ENCODE data around the gene FBXL7.

DNA sequence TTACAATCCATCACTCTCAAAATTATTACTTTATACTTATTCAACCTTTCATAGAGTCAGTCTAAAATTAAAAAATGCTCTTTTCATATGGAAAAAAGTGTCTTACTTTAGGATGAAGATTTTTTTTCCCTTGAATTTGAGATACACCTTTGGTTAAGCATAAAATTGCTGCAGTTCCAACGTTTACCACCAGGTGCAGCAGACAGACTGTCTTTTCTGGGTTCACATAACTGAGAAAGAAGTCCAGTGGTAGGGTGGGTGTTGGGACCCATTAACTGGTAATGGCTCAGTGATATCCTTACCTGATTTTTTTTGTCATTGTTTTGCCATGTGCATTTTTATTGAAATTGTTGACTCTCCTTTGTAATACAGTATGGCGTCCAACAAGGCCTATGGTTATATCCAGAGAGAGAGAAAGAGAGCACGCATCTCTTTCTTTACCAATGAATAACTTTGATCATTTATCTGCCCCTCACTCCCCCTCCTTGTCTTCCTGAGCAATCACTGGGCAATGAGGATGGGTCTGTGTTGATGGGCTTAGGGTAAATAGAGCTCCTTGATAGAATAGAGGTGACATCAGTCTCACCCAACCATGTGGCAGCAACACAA lies 98.4 kb downstream of the FBXL7 start:
- TF ChIP-seq, protein P1, sequence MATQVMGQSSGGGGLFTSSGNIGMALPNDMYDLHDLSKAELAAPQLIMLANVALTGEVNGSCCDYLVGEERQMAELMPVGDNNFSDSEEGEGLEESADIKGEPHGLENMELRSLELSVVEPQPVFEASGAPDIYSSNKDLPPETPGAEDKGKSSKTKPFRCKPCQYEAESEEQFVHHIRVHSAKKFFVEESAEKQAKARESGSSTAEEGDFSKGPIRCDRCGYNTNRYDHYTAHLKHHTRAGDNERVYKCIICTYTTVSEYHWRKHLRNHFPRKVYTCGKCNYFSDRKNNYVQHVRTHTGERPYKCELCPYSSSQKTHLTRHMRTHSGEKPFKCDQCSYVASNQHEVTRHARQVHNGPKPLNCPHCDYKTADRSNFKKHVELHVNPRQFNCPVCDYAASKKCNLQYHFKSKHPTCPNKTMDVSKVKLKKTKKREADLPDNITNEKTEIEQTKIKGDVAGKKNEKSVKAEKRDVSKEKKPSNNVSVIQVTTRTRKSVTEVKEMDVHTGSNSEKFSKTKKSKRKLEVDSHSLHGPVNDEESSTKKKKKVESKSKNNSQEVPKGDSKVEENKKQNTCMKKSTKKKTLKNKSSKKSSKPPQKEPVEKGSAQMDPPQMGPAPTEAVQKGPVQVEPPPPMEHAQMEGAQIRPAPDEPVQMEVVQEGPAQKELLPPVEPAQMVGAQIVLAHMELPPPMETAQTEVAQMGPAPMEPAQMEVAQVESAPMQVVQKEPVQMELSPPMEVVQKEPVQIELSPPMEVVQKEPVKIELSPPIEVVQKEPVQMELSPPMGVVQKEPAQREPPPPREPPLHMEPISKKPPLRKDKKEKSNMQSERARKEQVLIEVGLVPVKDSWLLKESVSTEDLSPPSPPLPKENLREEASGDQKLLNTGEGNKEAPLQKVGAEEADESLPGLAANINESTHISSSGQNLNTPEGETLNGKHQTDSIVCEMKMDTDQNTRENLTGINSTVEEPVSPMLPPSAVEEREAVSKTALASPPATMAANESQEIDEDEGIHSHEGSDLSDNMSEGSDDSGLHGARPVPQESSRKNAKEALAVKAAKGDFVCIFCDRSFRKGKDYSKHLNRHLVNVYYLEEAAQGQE (IDR thresholded peaks at IDR 0.05; ENCODE audit: low read depth), result no peak
- TF ChIP-seq EP300 (IDR thresholded peaks at IDR 0.05; ENCODE audit: borderline replicate concordance) (no peak), TAF1 (IDR thresholded peaks at IDR 0.05; ENCODE audit: low read depth) (no peak), ZBTB7A (IDR thresholded peaks at IDR 0.05; ENCODE audit: low read depth) (no peak)

All from Ishikawa (cell line).